Stimulated activated CD4-positive, alpha-beta T cell treated with anti-CD3 and anti-CD28 coated beads, Interleukin-2, amount 100 ng/mL, for 4 hours (primary cell): ENCODE results near the gene SLC7A14.

Experiments
- DNase-seq: peaks from one replicate; pipeline ENCODE4 v3.0.0-alpha.2; 2020; ENCODE audit warnings: low read depth

The SLC7A14 gene

GRCh38 chr3:170497207-170498095, 88.4 kb downstream of the SLC7A14 start:
- DNase-seq, result no peak

GRCh38 chr3:170496868-170497140, 89.1 kb downstream of the SLC7A14 start:
- no peak for DNase-seq

DNA sequence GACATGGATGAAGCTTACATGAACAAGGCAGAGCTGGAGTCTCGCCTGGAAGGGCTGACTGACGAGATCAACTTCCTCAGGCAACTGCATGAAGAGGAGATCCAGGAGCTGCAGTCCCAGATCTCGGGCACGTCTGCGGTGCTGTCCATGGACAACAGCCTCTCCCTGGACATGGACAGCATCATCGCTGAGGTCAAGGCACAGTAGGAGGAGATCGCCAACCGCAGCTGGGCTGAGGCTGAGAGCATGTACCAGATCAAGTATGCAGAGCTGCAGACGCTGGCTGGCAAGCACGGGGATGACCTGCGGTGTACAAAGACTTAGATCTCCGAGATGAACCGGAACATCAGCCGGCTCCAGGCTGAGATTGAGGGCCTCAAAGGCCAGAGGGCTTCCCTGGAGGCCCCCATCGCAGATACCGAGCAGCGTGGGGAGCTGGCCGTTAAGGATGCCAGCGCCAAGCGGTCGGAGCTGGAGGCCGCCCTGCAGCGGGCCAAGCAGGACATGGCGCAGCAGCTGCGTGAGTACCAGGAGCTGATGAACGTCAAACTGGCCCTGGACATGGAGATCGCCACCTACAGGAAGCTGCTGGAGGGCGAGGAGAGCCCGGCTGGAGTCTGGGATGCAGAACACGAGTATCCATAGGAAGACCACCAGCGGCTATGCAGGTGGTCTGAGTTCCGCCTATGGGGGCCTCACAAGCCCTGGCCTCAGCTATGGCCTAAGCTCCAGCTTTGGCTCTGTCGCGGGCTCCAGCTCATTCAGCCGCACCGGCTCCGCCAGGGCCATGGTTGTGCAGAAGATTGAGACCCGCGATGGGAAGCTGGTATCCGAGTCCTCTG, 89.6 kb downstream of the SLC7A14 start:
- no peak for DNase-seq

DNA sequence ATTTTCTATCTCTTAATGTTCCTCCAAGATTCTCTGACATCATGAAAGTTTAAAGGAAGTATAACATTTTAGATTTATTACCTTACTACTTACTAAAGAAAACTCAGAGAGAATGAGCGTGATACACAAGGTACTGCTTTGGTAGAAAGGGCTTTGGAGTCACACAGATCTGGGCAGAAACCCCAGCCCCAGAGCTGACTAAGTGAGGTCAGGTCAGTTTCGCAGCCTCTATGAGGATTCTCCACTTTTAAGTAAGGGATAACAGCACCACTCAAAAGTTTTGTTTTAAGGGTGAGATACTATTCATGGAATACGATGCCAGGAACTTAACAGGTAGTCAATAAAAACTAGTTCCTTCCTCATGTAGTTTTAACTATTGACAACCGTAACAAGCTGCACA, 91.1 kb downstream of the SLC7A14 start:
- no peak for DNase-seq

DNA sequence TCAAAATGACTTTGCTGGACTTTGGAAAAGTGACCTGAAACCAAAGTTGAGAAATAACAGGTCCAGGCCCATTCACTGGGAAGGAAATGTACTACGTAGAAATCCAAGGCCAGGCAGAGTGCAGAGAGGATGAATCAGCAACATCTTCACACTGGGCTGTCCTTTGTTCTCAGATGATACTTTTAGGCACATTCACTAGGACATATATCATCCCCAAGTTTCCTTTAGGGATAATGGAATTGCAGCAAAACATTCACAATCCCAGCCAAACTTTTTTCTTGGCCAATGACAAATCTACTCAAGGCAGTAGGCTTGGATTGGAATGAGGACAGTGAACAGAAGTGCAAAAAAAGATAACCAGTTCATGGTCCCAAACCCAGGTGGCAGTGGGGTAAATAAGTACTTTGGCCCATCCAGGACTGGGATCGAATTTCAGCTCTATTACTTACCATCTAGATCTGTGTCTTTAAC, 92.1 kb downstream of the SLC7A14 start:
- no peak for DNase-seq

GRCh38 chr3:170491901-170492300, 94.0 kb downstream of the SLC7A14 start:
- no peak for DNase-seq

DNA sequence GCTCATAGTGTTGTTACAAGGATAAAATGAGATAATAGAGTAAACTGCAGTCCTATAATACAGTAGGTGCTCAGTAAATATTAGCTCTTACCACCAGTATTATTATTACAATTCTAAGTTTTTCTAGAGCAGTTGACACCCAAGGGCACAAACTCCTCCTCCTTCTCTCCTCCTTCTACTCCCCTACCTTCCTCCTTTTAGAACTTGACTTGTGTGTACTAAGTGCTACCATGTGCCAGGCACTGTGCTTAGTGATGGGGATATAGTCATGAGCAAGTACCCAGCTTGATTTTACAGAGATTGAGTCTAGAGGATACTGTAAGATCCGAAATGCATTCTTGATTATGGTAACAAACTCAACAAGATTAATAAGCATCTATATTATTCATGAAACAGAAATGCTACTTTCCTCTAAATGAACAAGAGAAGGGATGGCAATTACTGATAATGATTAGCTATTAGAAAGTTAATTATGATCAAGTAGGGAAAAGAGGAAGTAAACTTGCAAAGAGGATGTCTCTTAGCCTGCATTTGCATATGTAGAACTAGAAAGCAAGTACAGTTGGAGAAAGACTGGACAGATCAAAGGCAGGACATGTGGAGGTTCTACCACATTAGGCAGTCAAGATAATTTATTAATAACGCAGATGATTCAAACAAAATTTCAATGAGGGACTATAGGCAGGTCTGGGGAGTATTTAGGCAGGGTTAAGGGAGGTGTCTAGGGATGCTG, 94.9 kb downstream of the SLC7A14 start:
- no peak for DNase-seq

DNA sequence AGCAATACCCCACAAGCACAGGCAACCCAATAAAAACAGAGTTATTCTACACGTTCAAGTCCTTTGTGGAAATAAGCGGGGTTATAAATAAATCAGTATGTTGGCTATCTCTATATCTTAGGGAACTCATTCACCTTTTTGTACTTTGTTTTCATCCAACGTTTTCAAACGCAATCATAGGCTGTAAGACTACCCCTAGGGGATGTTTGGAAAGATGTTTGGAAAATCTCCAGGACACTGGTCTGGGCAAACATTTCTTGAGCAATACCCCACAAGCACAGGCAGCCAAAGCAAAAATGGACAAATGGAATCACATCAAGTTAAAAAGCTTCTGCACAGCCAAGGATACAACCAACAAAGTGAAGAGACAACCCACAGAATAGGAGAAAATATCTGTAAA, 97.1 kb downstream of the SLC7A14 start:
- DNase-seq, result no peak

GRCh38 chr3:170487031-170487430, 98.8 kb downstream of the SLC7A14 start:
- DNase-seq, result no peak

DNA sequence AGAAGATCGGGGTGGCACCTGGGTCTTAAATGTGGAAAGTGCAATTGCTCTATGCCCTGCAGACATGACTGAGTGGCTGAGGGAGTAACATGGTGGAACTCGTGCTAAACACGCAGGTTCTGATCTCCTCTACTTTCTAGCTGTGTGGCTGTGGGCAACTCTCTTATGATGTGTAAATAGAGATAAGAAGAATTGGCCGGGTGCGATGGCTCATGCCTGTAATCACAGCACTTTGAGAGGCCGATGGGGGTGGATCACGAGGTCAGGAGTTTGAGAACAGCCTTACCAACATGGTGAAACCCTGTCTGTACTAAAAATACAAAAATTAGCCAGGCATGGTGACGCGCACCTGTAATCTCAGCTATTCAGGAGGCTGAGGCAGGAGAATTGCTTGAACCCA, 99.5 kb downstream of the SLC7A14 start:
- no peak for DNase-seq

GRCh38 chr3:170485696-170486095, 100.2 kb downstream of the SLC7A14 start:
- DNase-seq, result no peak

GRCh38 chr3:170485294-170485693, 100.6 kb downstream of the SLC7A14 start:
- DNase-seq, result no peak

- DNase-seq, result no peak
Observed at GRCh38 chr3:170484869-170485268, 101.0 kb downstream of the SLC7A14 start.

- DNase-seq, result no peak
Observed at GRCh38 chr3:170483485-170484262, 102.2 kb downstream of the SLC7A14 start.

- DNase-seq, result no peak
Observed at GRCh38 chr3:170482199-170482598, 103.7 kb downstream of the SLC7A14 start.

DNA sequence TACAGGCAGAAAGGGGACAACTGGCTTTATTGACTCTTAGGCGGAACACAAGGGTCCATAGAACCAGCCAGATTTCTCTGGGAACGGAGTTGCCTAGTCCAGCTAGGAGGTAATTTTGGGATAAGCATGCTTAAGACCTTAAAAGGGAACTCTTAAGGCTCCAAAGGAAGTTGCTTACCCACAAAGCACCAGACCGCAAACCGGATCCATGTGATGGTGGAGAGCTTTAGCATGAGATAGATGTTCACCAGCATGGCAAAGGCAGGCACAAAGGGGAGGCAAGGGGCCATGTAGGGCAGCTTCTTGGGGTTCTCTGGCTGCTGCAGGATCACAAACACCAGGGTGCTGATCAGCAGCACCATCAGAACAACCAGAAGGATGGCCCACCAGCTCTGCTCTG, 105.8 kb downstream of the SLC7A14 start:
- DNase-seq, result no peak

GRCh38 chr3:170477395-170477794, 108.5 kb downstream of the SLC7A14 start:
- DNase-seq, result no peak

- no peak for DNase-seq
Observed at GRCh38 chr3:170476291-170476690, 109.6 kb downstream of the SLC7A14 start.

DNA sequence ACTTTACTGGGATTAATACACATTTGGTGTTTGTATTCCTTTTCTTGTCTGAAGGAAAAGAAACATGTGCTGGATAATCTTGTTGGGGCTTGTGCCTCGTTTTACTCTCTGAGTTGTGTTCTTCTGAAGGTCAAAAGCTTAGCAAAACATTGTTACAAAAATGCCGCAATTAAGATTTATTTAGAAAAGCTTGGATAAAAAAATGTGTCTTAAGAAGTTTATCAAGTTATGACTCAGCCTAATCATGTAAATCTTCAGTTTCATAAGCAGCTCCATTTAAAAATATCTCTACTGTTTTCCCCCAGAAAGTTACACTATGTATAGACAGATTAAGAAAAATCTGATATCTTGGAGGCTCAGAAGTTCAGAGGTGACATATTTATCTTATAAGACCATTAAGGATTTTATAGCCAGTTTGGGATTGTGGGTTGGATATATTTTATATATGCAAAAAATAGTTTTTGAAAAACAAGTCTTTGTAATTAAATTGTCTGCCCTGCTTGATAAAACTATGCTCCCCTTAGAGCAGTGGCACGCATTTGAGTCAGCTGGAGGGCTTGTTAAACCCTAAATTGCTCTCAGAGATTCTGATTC, 110.7 kb downstream of the SLC7A14 start:
- DNase-seq, result no peak

DNA sequence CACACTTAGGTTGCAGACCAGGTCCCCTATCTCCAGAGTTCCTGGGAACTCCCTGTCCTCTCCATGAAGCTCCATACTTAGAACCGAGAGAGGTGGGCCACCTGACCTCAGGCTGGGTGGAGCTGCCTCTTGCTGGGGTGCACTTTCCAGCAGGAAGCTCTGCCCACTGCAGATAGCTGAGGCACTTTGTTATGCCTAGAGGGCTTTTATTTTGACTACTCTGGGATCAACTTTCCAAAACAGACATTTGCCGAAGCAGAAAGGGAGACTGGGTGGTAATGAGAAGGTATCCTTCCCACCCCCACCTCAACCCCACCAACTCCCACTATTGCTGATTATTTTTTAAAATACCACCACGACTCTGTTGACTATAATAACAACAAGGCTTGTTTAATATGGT, 112.5 kb downstream of the SLC7A14 start:
- DNase-seq, result no peak

DNA sequence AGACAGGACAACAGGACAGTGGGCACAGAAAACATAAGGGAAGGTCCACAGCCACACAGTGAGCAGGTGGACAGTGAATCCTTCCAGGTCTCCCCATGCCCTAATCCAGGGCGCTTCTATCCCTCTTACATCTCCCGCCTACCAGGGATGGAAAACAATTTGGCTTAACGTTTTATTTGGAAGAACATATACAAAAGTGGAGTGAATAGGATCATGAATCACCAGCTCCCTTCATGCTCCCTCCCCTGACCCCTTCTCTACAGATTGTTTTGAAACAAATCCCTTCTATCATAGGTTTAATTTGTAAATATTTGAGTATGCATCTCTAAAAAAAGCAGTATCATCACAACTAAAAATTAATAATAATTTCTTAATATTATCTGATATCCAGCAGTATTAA, 114.7 kb downstream of the SLC7A14 start:
- no peak for DNase-seq
